Measurements from ENCODE around the gene NXF2.
"Not testable (repeated sequence)": the region's sequence is repeated elsewhere in the genome, so short reads cannot be mapped to it uniquely, and the experiment has no call there.

The NXF2 gene, protein sequence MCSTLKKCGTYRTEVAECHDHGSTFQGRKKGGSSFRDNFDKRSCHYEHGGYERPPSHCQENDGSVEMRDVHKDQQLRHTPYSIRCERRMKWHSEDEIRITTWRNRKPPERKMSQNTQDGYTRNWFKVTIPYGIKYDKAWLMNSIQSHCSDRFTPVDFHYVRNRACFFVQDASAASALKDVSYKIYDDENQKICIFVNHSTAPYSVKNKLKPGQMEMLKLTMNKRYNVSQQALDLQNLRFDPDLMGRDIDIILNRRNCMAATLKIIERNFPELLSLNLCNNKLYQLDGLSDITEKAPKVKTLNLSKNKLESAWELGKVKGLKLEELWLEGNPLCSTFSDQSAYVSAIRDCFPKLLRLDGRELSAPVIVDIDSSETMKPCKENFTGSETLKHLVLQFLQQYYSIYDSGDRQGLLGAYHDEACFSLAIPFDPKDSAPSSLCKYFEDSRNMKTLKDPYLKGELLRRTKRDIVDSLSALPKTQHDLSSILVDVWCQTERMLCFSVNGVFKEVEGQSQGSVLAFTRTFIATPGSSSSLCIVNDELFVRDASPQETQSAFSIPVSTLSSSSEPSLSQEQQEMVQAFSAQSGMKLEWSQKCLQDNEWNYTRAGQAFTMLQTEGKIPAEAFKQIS

DNA sequence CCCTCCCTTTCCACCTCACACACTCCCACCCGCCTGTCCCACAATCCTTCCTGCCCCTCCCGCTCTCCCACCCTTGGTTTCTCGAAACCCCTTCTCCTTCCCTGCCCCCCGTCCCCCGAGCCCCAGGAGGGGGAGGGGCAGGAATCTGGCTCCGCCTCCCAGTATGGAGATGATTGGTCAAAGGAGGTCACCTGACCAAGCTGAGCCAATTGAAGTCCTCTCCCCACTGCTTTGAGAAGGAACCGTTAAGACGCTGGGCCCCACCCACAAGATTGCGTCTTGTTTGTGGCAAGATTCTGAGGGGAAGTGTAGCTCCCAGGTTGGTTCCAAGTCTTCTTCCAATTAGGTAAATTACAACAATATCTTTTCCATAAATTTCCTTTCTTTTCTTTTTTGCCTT lies at the start of gene NXF2:
Gene NXF2, plus strand, starts transcription at position 275 of the 400 bp plus-strand sequence. CDS start 59,912 bp downstream, outside the sequence.
- not testable (repeated sequence) for DNase-seq (ENCODE audit: low spot score)

DNA sequence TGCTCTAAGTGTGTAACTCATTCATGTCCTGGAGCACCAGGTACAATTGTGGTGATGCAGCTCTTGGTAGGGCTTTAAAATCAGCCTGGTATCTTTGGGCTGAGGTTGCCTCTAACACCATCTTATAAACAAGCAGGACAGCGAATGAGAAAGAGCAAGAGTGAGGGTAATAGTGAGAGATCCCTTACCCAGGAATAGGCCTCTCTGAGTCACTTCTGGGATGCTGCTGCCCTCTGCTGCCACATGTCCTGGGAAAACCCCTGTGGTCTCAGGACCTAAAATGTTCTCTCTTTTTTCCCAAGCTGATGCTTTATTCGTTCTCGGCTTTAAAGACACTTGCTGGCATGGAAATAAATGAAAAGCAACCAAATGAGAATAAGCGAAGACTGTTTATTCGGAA lies 39.0 kb upstream of the NXF2 start:
- DNase-seq (ENCODE audit: low spot score), result not testable (repeated sequence)

DNA sequence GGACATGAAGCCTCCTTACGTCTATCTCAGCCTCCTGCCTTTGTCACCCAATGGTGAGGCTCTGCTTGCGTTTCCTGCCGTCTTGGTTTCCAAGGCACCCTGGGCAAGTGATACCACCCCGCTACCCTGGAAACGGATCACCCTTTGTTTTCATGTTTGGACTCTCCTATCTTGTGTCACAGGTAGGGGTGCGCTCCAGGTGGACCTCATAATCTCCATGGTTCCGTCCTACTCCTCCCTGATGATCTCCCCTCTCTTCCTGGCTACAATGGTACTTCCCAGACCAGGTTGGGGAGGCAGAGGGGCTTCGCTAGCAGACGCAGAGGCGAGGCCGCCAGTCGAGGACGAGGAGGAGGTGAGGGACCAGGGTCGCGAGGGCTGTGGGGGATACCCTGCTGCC lies 32.0 kb upstream of the NXF2 start, which contains the start of gene TCP11X1:
Gene TCP11X1, plus strand, starts transcription at position 316 of the 400 bp plus-strand sequence.
- not testable (repeated sequence) for DNase-seq (ENCODE audit: low spot score)

DNA sequence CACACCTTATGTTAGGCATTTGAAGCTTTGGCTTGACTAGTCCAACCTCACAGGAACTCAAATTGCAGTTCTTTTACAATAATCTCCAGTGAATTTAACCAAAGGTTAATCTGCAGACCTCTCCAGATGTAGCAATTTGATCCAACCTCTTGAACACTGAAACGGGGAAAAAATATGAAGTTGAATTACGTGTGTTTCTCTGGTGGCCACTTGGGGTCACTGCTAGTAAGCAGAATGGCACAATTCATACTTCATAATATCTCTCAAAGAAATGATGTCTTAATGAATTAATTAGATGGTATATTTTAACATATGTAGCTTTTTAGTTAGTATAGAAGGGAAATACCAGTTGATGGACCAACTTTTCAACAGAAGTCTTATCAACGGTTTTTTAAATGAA lies 30.5 kb upstream of the NXF2 start:
- not testable (repeated sequence) for DNase-seq (ENCODE audit: low spot score)

DNA sequence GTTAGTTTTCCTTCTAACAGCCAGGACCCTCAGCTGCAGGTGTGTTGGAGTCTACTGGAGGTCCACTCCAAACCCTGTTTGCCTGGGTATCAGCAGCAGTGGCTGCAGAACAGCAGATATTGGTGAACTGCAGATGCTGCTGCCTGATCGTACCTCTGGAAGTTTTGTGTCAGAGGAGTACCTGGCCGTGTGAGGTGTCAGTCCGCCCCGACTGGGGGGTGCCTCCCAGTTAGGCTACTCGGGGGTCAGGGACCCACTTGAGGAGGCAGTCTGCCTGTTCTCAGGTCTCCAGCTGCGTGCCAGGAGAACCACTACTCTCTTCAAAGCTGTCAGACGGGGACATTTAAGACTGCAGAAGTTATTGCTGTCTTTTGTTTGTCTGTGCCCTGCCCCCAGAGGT lies 11.3 kb upstream of the NXF2 start:
- not testable (repeated sequence) for DNase-seq (ENCODE audit: low spot score)

DNA sequence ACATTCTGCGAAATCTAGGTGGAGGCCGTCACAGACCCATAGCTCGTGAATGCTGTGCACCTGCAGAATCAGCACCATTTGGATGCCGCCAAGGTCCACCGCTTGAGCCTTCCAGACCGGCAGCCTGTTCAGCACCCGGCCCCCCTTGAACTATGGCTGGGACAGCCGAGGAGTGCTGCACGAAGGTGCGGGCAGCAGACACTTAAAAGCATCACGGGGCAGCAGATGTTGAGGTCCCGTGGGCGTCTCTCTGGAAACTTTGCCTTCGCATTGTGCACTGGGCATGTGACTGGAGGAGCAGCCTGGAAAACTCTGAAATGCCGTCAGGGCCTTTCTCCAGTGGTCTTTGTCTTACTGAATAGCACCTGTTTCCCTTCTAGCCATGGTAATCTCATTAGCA lies 6.7 kb upstream of the NXF2 start:
- not testable (repeated sequence) for DNase-seq (ENCODE audit: low spot score)

DNA sequence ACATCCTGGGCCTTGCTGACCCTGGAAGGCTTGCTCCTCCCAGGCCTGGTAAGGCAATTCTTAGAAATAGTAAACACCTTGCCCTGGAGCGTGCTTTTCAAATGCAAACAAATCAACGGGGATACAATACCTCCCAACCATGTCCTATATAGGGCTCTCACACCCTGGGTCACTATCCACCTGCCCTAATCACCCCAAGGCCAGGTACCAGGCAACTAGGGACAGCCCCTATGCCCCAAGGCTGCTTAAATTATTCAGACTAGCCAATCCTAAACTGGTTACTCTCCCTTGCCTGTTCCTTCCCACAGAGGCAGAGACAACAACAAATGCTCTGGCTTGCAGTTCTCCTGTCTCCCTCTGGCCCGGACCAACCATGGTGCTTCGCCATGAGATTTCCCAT lies 25.3 kb downstream of the NXF2 start:
- not testable (repeated sequence) for DNase-seq (ENCODE audit: low spot score)

DNA sequence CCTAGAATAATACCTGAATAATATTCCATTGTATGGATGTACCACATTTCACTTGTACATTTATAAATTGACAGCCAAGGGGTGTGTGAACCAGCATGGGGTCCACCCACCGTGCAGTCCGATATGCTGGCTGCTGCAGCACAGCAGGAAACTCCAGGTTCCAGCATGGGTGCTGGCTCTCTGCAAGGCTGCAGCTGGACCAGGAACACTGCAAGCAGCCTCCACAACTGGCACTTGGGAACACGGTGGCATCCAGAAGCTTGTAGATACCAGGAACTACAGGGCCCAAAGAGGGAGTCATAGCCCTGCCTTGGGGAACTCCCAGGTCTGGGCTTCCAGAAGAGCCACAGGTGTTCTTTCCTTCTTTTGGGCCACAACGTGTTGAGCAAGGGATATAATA lies 91.2 kb downstream of the NXF2 start:
- DNase-seq (ENCODE audit: low spot score), result no peak

DNA sequence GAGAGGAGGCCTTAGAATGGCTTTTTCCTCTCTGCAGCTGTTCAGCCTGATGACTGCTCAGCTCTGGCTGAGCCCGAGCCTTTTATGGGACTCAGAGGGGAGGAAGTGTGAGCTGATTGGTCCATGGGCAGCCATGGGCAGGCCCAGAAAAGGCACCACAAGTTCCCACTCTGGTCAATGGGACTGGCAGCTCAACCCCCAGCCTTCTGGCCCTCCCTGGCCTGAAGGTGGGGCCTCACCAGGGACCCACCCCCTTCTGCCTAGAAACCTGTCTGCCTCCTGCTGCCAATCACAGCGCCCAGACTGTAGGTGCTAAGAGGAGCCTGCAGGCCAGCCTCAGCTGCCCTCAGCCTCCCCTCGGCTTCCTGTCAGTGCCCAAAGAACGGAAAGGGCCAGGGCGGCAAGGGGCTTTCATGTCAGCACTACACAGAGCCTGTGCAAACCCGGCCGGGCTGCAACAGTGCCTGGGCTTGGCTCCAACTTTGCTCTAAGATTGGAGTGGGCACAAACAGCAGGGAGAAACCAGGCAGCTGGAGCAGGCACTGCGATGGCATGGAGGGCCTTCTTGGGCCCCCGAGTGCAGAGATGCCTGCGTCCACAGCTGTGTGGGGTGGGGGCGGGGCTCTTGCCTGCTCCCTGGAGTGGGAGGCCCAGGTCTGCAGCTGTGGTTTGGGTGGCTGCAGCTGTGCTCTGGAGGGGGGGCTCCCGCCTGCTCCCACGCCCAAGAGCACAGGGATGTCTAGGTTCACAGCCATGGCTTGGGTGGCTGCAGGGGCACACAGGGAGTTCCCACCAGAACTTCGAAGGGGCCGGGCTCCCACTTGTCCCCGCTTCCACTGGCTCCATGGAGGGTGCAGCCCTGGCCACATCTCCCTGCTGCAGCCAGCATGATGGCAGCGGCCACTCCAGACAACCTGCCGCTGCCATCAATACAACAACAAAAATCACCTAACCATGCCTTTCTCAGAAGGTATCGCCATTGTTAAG lies 92.6 kb downstream of the NXF2 start:
- DNase-seq (ENCODE audit: low spot score), result peak; percentile 1

DNA sequence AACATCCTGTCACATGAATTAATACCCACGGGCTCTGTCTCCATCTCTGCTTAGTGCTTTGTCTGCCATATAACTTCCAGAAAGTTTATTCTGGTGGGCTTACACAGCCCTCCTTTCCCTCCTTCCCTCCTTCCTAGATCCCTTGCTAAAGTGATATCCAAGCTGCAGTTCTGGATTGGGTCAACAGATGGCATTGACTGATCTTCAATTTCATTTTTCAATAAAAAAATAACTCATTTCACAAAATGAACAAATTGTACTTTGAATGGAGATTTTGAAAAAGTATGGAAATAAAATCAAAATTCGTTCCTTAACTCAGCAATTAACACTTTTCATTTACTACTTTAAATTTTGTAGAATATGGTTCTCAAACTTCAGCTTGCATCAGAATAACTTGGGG lies 94.9 kb downstream of the NXF2 start:
- no peak for DNase-seq (ENCODE audit: low spot score)

DNA sequence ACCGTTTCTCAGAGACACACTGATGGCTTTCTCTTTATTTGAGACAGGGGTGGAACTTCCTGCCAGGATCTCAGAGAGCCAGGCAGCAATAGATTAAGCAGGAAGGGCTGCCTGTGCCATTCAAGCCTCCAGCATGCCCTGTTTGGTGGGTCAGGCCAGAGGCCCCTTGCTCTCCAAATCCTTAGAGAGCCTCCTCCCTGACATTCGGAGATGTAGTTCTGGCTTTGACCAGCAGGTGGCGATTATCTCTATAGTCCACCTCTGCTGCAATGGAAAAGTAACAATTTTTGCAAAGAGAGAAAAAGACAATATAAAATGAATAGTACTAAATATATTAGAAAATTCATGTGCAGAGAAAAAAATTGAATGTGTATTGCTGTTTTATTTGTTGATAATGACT lies 98.9 kb downstream of the NXF2 start:
- peak; percentile 20 for DNase-seq (ENCODE audit: low spot score)
